Erythroblast (primary cell): ENCODE results near the gene TBCD.
"Not testable (repeated sequence)": the region's sequence is repeated elsewhere in the genome, so short reads cannot be mapped to it uniquely, and the experiment has no call there.

ENCODE experiments used
- DNase-seq, 2 experiments: peaks; one replicate each; lab custom pipeline; 2025; lab: John Stamatoyannopoulos, UW
- GATA1 ChIP-seq: IDR thresholded peaks from 2 replicates; pipeline ENCODE4 v1.6.1; 2011; ENCODE audit warnings: low read depth, mild to moderate bottlenecking, control low read depth, low read length, moderate library complexity
- POLR2A ChIP-seq: IDR thresholded peaks from 2 replicates; pipeline ENCODE4 v1.6.1; 2011; ENCODE audit warnings: mild to moderate bottlenecking, low read length

Gene TBCD

GRCh38 chr17:82974136-82974952, 222.5 kb downstream of the TBCD start:
- TF ChIP-seq POLR2A (no peak), GATA1 (no peak)
- no peak for DNase-seq

DNA sequence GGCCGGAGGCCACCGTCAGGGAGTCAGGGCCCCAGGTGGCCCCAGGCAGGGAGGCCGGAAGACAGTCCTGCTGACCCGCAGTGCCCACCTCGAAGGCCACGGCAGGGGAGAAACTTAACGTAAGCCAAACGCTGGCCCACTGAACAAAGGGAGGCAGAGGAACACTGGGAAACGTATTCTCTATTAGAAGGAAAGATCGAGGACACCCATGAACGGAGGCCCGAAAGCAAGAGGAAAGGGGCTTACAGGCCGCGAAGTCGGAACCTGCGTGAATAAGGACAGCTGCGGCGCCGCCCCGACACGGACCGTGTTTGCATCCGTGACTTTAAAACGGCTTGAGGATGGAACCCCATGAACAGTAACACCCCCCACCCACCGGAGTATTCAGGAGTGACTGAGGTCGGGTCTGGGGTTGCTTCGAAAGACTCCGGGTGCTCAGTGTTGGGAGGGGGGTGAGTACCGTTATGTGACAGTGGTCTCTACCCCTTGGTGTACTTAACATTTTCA, 225.2 kb downstream of the TBCD start:
- TF ChIP-seq GATA1 (no peak), POLR2A (no peak)
- no peak for DNase-seq

GRCh38 chr17:82977606-82978005, 225.7 kb downstream of the TBCD start:
- TF ChIP-seq GATA1 (no peak), POLR2A (no peak)
- DNase-seq: no peak

GRCh38 chr17:82978765-82979349, 227.0 kb downstream of the TBCD start:
- no peak for TF ChIP-seq GATA1
- TF ChIP-seq POLR2A: no peak

GRCh38 chr17:82979718-82980117, 227.9 kb downstream of the TBCD start:
- no peak for DNase-seq
- no peak for TF ChIP-seq POLR2A
- TF ChIP-seq GATA1: no peak

More at GRCh38 chr17:82978765-82979349, 227.0 kb downstream of the TBCD start:
- DNase-seq: no peak

GRCh38 chr17:82980632-82981031, 228.8 kb downstream of the TBCD start:
- TF ChIP-seq POLR2A: no peak
- TF ChIP-seq GATA1: no peak
- no peak for DNase-seq

DNA sequence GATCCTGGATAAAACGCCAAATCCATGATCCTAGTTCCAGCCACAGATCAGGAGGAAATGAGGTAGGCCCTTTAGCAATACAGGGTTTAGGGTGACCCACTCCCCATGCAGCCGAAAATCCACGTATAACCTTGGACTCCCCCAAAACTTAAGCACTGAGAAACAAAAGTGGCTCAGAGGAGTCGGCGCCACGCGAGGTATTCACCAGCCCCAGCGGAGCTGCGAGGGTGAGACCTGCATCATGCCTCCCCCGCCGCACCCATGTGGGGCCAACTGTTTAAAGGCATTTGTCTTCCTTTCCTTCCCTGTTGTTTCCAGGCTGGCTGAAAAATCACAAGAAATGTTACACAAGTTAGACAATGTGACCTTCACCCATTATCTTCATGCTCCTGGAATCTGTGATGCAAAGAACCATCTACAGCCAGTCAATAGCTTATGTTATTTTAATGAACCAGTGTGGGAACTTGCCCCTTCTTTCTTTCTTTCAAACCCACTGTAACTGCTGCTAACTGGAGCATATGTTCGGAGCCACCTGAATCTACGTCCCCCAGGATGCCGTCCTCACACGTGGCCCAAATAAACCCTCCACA, 229.4 kb downstream of the TBCD start:
- TF ChIP-seq POLR2A (no peak), GATA1 (no peak)
- no peak for DNase-seq

DNA sequence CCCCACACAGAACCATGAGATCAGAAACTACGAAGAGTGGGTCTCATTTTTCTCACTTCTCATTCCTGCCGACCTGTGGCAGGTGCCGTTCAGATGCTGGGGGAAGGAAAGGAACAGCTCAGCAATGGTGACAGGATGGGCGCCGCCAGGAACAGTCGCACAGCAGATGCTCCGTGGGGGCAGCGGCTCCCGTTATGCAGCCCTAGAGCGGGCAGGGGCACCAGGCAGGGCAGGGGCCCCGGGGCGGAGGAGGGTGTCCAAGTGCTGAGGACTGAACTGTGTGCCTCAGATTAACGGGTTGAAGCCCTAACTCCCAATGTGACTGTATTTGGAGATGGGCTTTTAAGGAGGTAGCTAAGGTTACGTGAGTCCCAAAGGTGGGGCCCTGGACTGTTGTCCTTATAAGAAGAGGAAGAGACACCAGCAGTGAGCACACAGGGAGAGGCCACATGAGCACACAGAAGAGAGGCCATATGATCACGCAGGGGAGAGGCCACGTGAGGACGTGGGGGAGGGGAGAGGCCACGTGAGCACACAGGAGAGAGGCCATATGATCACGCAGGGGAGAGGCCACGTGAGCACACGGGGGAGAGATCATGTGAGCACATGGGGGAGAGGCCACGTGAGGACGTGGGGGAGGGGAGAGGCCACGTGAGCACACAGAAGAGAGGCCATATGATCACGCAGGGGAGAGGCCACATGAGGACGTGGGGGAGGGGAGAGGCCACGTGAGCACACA, 231.8 kb downstream of the TBCD start:
- no peak for TF ChIP-seq GATA1
- no peak for TF ChIP-seq POLR2A
- no peak for DNase-seq

- DNase-seq: not testable (repeated sequence)
These were observed 232.4 kb downstream of the TBCD start for GRCh38 chr17:82984249-82984617.

DNA sequence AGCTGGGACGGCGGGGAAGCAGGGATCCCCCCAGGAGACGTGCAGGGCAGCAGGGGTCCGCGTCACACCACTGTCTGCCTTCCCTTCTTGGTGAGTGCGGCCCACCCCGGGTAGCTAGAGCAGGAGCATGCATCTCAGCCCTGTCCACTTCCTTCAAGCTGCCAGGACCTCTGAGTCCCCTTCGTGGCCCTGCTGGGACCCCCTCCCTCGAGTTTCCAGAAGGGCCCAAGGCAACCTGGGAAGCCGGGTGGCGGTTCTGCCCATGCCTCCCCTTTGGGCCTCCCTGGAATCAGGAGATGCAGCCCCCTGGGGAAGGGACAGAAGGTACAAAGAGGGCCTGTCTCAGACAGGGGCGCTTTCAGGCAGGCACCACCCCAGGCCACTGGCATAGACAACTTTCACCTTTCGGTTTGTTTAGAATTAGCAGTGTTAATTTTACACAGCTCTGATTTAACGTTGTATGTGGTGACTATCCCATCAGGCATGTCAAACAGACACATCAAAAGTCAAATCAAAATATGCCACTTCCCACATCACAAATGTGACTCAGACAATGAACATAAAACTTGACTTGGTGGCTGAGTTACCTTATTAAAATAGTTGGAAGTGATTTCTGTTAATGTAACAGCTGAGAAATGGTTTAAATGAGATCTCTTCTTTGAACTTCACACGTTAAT, 233.0 kb downstream of the TBCD start:
- no peak for DNase-seq
- TF ChIP-seq GATA1 (no peak), POLR2A (no peak)

DNA sequence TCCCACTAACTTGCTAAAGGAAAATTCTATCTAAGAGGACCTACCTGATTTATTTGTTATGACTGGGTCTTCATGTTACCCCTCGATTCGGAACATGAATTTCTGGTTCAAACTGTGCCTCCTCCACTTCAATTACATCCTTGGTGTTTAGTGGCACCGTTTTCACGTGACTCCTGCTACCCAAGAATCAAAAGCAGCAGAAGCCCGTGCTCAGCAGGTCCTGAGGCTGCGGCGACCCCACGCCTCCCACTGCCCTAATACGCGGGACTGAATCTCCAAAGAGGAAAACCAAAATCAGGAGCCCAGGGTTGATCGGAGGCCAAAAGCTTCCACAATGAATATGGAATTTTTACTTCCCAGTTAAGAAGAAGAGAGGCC, 233.6 kb downstream of the TBCD start:
- no peak for DNase-seq
- TF ChIP-seq POLR2A: no peak
- TF ChIP-seq GATA1: no peak

DNA sequence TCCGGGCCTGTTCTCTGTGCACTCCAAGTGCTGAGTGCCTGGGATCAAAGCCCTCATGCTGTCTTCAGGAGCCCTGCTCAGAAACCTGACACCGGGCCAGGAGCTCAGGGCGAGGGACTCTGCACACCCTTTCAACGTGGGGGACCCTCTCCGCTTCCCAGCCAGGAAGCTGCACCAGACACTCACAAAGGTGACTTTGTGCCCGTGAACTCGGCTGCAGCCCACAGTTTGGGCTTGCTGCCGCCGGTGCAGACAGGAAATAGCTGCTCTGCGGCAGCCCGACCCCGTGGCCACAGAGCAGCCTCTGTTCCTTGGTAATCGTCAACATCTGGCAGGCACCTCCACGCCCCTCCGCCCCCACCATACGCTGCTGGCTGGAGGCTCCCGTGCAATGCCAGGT, 234.1 kb downstream of the TBCD start:
- no peak for TF ChIP-seq POLR2A
- no peak for TF ChIP-seq GATA1
- DNase-seq: no peak

GRCh38 chr17:82989051-82989450, 237.2 kb downstream of the TBCD start:
- not testable (repeated sequence) for DNase-seq

GRCh38 chr17:82989881-82990280, 238.0 kb downstream of the TBCD start:
- no peak for TF ChIP-seq GATA1
- TF ChIP-seq POLR2A: no peak
- no peak for DNase-seq

- TF ChIP-seq POLR2A (no peak), GATA1 (no peak)
These were observed 241.1 kb downstream of the TBCD start for GRCh38 chr17:82993005-82993404.

More at GRCh38 chr17:82993005-82993404, 241.1 kb downstream of the TBCD start:
- DNase-seq: no peak
